Activated T-cell treated with anti-CD3 and anti-CD28 coated beads, Interleukin-2, amount 50 U/mL, for 24 hours (primary cell): ENCODE results near the gene ACOT6.
"Not testable (repeated sequence)": the region's sequence is repeated elsewhere in the genome, so short reads cannot be mapped to it uniquely, and the experiment has no call there.

Experiments used
- DNase-seq: peaks from one replicate; pipeline ENCODE4 v3.0.0-alpha.2; 2020
- H3K27ac Mint-ChIP-seq: 2 replicates; pipeline ENCODE4 v1.8.0; 2020; ENCODE audit warnings: mild to moderate bottlenecking, mixed read lengths
- H3K27me3 Mint-ChIP-seq: 2 replicates; pipeline ENCODE4 v1.8.0; 2020; ENCODE audit warnings: mixed read lengths
- H3K36me3 Mint-ChIP-seq: 2 replicates; pipeline ENCODE4 v1.8.0; 2020; ENCODE audit warnings: low read depth, mixed read lengths
- H3K4me1 Mint-ChIP-seq: 2 replicates; pipeline ENCODE4 v1.8.0; 2020; ENCODE audit warnings: low read depth, mixed read lengths
- H3K4me3 Mint-ChIP-seq: 2 replicates; pipeline ENCODE4 v1.8.0; 2020; ENCODE audit warnings: mild to moderate bottlenecking, moderate library complexity, mixed read lengths
- H3K9me3 Mint-ChIP-seq: 2 replicates; pipeline ENCODE4 v1.8.0; 2020; ENCODE audit warnings: mixed read lengths

ACOT6 gene

DNA sequence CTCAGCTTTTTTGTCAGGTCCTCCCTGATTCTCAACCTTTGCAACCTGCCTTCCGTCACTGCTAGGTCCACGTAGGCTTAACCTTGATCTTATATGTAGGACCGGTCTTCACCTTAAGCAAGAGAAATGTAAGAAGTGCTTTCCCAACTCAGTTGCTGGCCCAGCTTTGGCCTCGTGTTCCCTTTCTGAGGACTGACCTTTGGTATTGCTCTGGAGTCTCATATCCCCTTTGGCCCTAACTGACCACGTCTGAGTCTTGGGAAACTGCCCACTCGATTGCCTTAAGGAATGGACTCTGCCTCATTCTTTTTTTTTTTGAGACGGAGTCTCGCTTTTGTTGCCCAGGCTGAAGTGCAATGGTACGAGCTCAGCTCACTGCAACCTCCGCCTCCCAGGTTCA lies 8.0 kb downstream of the ACOT6 start:
- Mint-ChIP-seq H3K36me3 (no peaks in the 10 kb centered on the region), H3K9me3 (no peaks in the 10 kb centered on the region), H3K27ac (no peak overlapping the region), H3K4me1 (no peaks in the 10 kb centered on the region), H3K27me3 (no peaks in the 10 kb centered on the region), H3K4me3 (no peak overlapping the region)
- DNase-seq, result no peak

- Mint-ChIP-seq H3K27ac (no peak overlapping the region), H3K4me3 (no peak overlapping the region), H3K27me3 (no peaks in the 10 kb centered on the region), H3K9me3 (no peaks in the 10 kb centered on the region), H3K4me1 (peaks cover 2% of the 10 kb centered on the region), H3K36me3 (no peaks in the 10 kb centered on the region)
- no peak for DNase-seq
Measured at GRCh38 chr14:73623504-73624054, 11.3 kb downstream of the ACOT6 start.

DNA sequence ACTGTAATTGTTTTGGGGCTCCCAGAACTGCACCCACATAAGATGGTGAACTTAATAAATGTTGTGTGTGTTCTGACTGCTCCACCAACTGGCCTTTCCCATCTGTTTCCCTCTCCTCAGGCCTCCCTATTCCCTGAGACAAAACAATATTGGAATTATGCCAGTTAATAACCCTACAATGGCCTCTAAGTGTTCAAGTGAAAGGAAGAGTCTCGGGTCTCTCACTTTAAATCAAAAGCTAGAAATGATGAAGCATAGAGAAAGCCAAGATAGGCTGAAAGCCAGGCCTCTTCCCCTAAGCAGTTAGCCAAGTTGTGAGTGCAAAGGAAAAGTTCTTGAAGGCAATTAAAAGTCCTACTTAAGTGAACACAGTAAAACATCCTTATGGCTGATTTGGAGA lies 13.4 kb downstream of the ACOT6 start:
- Mint-ChIP-seq H3K27ac (no peak overlapping the region), H3K4me3 (no peak overlapping the region), H3K27me3 (peaks cover 5% of the 10 kb centered on the region), H3K36me3 (no peaks in the 10 kb centered on the region), H3K9me3 (no peaks in the 10 kb centered on the region), H3K4me1 (peaks cover 2% of the 10 kb centered on the region)
- DNase-seq, result no peak

GRCh38 chr14:73627151-73627558 lies 14.8 kb downstream of the ACOT6 start:
- Mint-ChIP-seq H3K36me3 (no peaks in the 10 kb centered on the region), H3K27ac (no peak overlapping the region), H3K4me1 (peaks cover 2% of the 10 kb centered on the region), H3K27me3 (peaks cover 5% of the 10 kb centered on the region), H3K4me3 (no peak overlapping the region), H3K9me3 (no peaks in the 10 kb centered on the region)
- DNase-seq, result no peak

DNA sequence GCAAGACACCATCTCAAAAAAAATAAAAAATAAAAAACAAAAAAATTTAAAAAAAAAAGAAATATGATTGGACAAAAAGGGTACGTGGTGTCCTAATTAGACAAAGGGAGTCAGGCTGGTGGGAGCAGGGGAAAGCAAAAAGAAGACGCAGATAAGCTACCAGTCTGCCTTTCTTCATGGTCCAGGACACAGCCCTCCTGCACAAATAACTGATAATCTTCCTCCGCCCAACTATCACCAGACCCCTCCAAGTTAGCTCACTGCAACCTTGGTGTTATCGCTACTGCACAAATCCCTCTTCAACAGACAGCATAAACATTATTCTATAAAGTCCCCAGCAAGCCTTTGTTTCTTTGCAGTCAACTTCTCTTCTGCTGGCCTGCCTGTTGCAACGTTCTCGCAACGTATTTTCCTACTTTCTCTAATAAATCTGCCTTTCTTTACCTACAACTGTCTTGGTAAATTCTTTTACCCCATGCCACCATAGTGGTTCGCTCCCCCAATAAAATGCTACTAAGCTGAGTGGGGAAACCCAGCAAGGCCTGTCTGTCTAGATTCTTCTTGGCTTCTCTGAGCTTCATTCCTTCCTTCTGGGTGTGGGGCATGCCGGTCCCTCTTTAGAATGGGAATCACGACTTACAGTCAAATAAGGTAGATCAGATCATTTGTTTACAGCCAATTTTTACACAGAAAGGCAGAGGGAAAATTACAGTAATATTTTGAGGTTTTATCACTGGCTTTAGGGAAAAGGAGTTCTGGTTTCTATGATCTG lies 17.9 kb downstream of the ACOT6 start:
- Mint-ChIP-seq H3K27me3 (peaks cover 15% of the 10 kb centered on the region), H3K4me1 (peaks cover 13% of the 10 kb centered on the region), H3K9me3 (no peaks in the 10 kb centered on the region), H3K4me3 (no peak overlapping the region), H3K36me3 (no peaks in the 10 kb centered on the region), H3K27ac (no peak overlapping the region)
- DNase-seq, result no peak

DNA sequence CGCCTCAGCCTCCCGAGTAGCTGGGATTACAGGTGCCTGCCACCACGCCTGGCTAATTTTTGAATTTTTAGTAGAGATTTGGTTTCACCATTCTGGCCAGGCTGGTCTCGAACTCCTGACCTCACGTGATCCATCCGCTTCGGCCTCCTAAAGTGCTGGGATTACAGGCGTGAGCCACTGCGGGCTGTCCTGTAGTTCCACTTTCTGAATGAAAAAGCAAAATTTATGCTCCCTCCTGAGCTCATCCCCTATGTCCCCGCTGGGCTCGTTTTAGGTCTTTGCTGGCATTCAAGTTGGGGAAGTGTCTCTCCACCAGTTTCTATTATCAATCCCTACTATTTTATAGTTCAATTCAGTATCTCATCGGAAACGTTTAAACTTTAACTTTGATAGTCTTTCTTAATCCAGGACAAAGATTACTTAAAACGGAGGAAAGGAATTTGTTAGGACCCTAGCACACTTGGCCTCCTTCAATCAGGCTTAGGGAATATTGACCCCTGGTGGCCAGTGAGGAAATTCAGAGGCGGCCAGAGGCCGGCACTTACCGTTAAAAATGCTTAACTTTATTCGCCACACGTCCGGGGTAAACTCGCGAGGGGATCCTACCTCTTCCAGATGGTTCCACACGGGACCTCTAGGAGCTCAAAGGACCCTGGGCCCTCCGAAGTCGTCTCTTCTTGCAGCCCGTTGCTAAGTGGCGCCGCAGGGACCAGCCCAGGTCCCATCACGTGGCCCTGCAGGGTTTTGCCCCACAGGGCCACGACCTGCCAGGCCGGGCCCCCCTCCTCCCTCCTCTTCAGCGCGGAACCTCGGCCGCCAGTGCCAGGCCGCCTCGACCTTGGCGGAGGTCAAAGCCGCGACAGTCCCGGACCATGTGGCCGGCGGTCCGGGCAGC lies 21.0 kb downstream of the ACOT6 start:
- Mint-ChIP-seq H3K27ac (peak overlapping the region; percentile 62), H3K27me3 (peaks cover 15% of the 10 kb centered on the region), H3K9me3 (no peaks in the 10 kb centered on the region), H3K4me3 (peak overlapping the region; percentile 59), H3K4me1 (peaks cover 11% of the 10 kb centered on the region), H3K36me3 (no peaks in the 10 kb centered on the region)
- peak; percentile 78 for DNase-seq

DNA sequence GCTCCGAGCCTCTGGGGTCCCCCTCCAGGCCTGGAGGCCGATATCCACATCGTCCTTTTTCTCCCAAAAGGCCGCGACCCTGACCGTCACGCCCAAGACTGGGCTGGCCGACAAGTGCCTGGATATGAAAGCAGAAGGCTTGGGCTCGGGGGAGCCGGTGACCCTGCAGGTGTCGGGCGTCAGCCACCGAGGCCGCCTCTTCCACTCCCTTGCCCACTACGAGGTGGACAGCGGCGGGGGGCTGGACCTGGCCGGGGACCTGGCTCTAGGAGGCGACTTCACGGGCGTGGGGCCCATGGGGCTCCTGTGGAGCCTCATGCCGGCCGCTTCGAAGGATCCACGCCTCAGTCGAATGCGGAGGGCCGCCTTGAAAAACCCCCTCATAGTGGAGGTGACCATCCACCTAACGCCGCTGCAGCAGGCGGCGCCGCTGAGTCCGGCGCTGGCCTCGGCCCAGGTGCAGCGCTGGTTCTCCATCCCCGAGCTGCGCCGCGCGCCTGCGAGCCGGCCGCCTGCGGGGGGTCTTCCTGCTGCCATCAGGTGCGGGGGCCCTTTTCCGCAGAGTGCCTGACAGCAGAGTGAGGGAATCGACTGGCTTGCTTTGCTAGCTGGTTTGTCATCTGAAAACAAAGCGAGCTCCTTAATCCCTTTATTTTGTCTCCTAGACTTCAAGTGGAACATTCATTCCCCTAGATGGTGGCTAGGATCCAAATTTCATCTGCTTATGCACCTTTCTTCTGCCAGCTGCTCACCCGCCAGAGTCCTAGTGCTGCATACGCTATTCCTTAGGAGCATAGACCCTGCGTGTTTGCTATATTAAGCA lies 21.9 kb downstream of the ACOT6 start:
- H3K4me1 Mint-ChIP-seq, result peaks cover 16% of the 10 kb centered on the region
- H3K27ac Mint-ChIP-seq, result peak overlapping the region; percentile 62

GRCh38 chr14:73636355-73636754 lies 24.0 kb downstream of the ACOT6 start:
- H3K9me3 Mint-ChIP-seq, H3K36me3 Mint-ChIP-seq, H3K27ac Mint-ChIP-seq, DNase-seq, H3K4me3 Mint-ChIP-seq: not testable (repeated sequence)
- Mint-ChIP-seq H3K27me3 (peaks cover 10% of the 10 kb centered on the region), H3K4me1 (peaks cover 17% of the 10 kb centered on the region)

More for the DNA sequence above, 21.9 kb downstream of the ACOT6 start:
- DNase-seq, result no peak
- Mint-ChIP-seq H3K4me3 (peak overlapping the region; percentile 59), H3K36me3 (no peaks in the 10 kb centered on the region), H3K9me3 (no peaks in the 10 kb centered on the region), H3K27me3 (peaks cover 13% of the 10 kb centered on the region)

GRCh38 chr14:73637830-73638229 lies 25.5 kb downstream of the ACOT6 start:
- peaks cover 10% of the 10 kb centered on the region for H3K27me3 Mint-ChIP-seq
- H3K4me3 Mint-ChIP-seq, result no peak overlapping the region
- H3K27ac Mint-ChIP-seq, result no peak overlapping the region
- peaks cover 17% of the 10 kb centered on the region for H3K4me1 Mint-ChIP-seq
- DNase-seq, result no peak
- no peaks in the 10 kb centered on the region for H3K36me3 Mint-ChIP-seq
- H3K9me3 Mint-ChIP-seq, result no peaks in the 10 kb centered on the region

- Mint-ChIP-seq H3K27me3 (no peaks in the 10 kb centered on the region), H3K27ac (no peak overlapping the region), H3K36me3 (peaks cover 4% of the 10 kb centered on the region), H3K4me1 (peaks cover 20% of the 10 kb centered on the region), H3K9me3 (no peaks in the 10 kb centered on the region), H3K4me3 (no peak overlapping the region)
- DNase-seq, result no peak
Measured at GRCh38 chr14:73640796-73641365, 28.6 kb downstream of the ACOT6 start.

GRCh38 chr14:73644531-73645247 lies 32.4 kb downstream of the ACOT6 start, which contains the start of gene DNAL1:
TSS of gene DNAL1 (plus strand) at chr14:73644986. CDS start at chr14:73645040, 54 bp downstream.
- H3K27ac Mint-ChIP-seq, result peak within 1 kb of the TSS; percentile 89
- no peaks in the 10 kb centered on the region for H3K9me3 Mint-ChIP-seq
- H3K4me1 Mint-ChIP-seq, result peaks cover 21% of the 10 kb centered on the region
- DNase-seq, result peak; percentile 93
- H3K36me3 Mint-ChIP-seq, result peaks cover 4% of the 10 kb centered on the region
- peak within 1 kb of the TSS; percentile 90 for H3K4me3 Mint-ChIP-seq
- H3K27me3 Mint-ChIP-seq, result no peaks in the 10 kb centered on the region

- Mint-ChIP-seq H3K27me3 (no peaks in the 10 kb centered on the region), H3K4me3 (peak overlapping the region; percentile 90), H3K9me3 (no peaks in the 10 kb centered on the region), H3K4me1 (peaks cover 21% of the 10 kb centered on the region), H3K36me3 (peaks cover 4% of the 10 kb centered on the region), H3K27ac (peak overlapping the region; percentile 89)
- DNase-seq, result no peak
Measured at GRCh38 chr14:73645248-73645610, 32.9 kb downstream of the ACOT6 start.

GRCh38 chr14:73651005-73651404 lies 38.7 kb downstream of the ACOT6 start:
- H3K4me3 Mint-ChIP-seq, result no peak overlapping the region
- H3K36me3 Mint-ChIP-seq, result peaks cover 12% of the 10 kb centered on the region
- H3K27me3 Mint-ChIP-seq, result no peaks in the 10 kb centered on the region
- DNase-seq, result no peak
- no peak overlapping the region for H3K27ac Mint-ChIP-seq
- H3K9me3 Mint-ChIP-seq, result no peaks in the 10 kb centered on the region
- H3K4me1 Mint-ChIP-seq, result peaks cover 6% of the 10 kb centered on the region
